Measurements from ENCODE around the gene MYEOV.

MYEOV gene

DNA sequence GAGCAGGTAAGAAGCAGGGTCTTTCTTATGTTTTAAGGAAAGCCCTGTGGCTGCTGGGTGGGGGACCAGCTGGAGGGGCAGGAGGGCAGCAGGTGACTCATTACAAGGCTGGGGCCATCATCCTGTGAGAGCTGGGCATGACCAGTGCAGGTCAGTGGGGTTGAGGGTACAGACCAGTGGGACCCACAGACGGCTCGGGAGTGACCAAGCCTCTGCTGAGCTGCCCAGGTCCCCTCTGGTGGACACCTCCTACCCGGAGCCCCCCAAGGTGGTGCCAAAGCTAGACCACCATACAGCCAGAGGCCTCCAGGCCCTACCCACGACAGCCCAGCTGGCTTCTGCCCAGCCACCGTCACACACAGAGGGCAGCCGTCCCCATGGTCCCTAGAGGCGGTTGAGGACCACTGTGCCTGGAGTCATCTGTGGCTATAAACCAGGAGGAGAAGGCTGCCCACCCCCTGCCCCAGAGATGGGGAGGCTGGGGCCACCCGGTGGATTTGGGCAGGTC lies 670 bp downstream of the MYEOV start:
- no peaks in the 10 kb centered on the region for H3K79me2 ChIP-seq (ENCODE audit: low read length)

DNA sequence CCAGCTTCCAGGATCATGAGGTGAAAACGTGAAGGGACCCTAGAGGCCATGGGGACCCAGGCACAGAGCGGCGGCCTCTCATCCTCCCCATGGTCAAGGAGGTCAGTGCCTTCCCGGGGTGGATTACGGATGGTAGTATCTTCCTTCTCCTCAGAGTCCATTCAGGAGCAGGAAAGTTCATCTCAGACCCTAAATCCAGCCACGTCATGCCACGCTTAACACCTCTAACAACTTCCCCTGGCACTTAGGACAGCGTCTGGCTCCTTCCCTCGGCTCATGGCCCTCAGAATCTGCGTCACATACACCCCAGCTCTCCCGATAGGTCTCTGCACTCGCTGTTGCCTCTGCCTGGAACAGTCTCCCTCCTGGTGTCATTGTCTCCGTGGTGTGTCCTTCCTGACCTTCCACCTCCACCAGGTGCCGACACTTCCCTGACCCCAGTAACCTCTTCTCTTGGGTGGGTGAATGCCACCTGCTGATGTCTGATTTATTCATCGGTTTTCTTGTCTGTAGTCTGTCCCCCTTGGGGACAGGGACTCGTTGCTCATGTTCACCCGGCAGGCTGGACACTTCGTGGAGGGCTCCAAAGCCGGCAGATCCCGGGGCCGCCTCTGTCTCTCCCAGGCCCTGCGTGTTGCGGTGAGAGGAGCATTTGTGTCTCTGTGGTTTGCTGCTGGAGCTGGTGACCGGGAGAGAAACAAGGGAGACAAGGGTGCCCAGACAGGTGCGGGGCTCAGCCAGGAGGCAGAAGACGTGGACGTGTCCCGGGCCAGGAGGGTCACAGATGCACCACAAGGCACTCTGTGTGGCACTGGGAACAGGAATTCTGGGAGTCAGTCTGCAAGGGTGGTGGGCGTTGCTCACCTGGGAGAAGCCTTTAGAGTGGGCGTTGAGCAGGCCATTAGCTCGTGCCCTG lies 1.4 kb downstream of the MYEOV start:
- Histone ChIP-seq H3K4me3 (ENCODE audit: low read length) (peak overlapping the region; percentile 80), H2AFZ (ENCODE audit: low read depth, low read length) (no peak overlapping the region), H3K36me3 (replicated peaks; ENCODE audit: low read depth, low read length) (peaks cover 8% of the 10 kb centered on the region), H3K4me2 (ENCODE audit: low read length) (peak overlapping the region; percentile 95), H3K9me3 (ENCODE audit: insufficient read depth, low read length) (no peaks in the 10 kb centered on the region), H3K27me3 (ENCODE audit: low read depth, low read length) (no peaks in the 10 kb centered on the region; the same call in 1 of the 2 replicates), H4K20me1 (ENCODE audit: insufficient read depth, low read length) (no peaks in the 10 kb centered on the region), H3K4me1 (ENCODE audit: low read length) (peaks cover 72% of the 10 kb centered on the region), H3K9ac (ENCODE audit: low read length) (peak overlapping the region; percentile 68; the same call in 1 of the 2 replicates), H3K27ac (ENCODE audit: low read length) (peak overlapping the region; percentile 27; the same call in 1 of the 2 replicates), H3K79me2 (ENCODE audit: low read length) (no peaks in the 10 kb centered on the region)
- TF ChIP-seq EZH2phosphoT487 (IDR thresholded peaks at IDR 0.05; ENCODE audit: low read depth) (no peak), CTCF (IDR thresholded peaks at IDR 0.05; ENCODE audit: low read depth, low read length) (peak; percentile 33)

More for the DNA sequence above, 670 bp downstream of the MYEOV start:
- H3K4me2 ChIP-seq (ENCODE audit: low read length) = peak overlapping the region; percentile 95
- H3K9me3 ChIP-seq (ENCODE audit: insufficient read depth, low read length) = no peaks in the 10 kb centered on the region
- H3K4me1 ChIP-seq (ENCODE audit: low read length) = peaks cover 65% of the 10 kb centered on the region
- H3K4me3 ChIP-seq (ENCODE audit: low read length) = peak overlapping the region; percentile 80
- H4K20me1 ChIP-seq (ENCODE audit: insufficient read depth, low read length) = no peaks in the 10 kb centered on the region
- no peak overlapping the region for H2AFZ ChIP-seq (ENCODE audit: low read depth, low read length)
- H3K27ac ChIP-seq (ENCODE audit: low read length) = peak overlapping the region; percentile 27; the same call in 1 of the 2 replicates
- TF ChIP-seq CTCF (IDR thresholded peaks at IDR 0.05; ENCODE audit: low read depth, low read length) = no peak
- TF ChIP-seq EZH2phosphoT487 (IDR thresholded peaks at IDR 0.05; ENCODE audit: low read depth) = no peak
- no peaks in the 10 kb centered on the region; the same call in 1 of the 2 replicates for H3K27me3 ChIP-seq (ENCODE audit: low read depth, low read length)
- peaks cover 8% of the 10 kb centered on the region for H3K36me3 ChIP-seq (replicated peaks; ENCODE audit: low read depth, low read length)
- H3K9ac ChIP-seq (ENCODE audit: low read length) = peak overlapping the region; percentile 68

DNA sequence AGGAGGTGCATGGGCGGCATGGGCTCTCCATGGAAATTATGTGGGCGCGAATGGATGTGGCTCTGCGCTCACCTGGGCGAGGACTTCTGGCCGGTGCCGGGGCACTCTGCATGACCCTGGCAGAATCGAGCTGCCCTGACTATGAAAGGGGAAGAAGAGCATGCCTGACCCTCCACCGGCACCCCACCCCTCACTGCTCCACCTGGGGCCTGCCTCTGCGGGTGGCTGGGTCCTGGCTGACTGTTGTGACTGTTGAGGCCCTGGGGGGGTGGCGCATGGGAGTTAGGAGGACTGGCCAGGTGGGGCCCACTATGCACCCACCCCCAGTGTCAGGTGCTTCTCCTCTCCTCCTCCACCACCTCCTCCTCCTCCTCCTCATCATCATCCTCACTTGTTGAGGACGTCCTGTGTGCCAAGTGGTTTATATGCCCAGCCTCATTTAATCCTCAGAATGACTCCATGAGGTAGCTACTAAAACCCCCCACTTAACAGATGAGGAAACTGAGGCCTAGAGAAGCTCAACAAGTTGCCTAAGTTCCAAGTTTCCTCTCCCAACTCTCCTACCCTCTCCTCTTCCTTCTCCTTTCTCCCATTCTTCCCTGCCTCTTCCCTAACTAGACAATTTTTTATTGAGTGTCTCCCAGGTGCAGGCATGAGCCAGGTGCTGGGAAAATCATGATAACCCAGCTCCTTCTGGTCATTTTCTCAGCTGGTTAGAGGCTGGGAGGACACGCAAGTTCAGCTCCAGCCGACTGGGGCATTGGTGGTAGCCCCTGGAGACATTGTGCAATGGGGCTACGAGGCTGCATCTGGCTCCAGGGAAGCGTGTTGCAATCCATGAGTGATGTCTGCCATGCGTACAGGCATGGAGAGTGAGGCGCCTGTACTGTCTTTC lies 2.3 kb downstream of the MYEOV start:
- Histone ChIP-seq H3K27me3 (ENCODE audit: low read depth, low read length) (no peaks in the 10 kb centered on the region; the same call in 1 of the 2 replicates), H3K9me3 (ENCODE audit: insufficient read depth, low read length) (no peaks in the 10 kb centered on the region), H3K27ac (ENCODE audit: low read length) (peak overlapping the region; percentile 84), H4K20me1 (ENCODE audit: insufficient read depth, low read length) (no peaks in the 10 kb centered on the region), H3K4me3 (ENCODE audit: low read length) (peak overlapping the region; percentile 80), H2AFZ (ENCODE audit: low read depth, low read length) (no peak overlapping the region), H3K9ac (ENCODE audit: low read length) (peak overlapping the region; percentile 75; the same call in 1 of the 2 replicates), H3K79me2 (ENCODE audit: low read length) (no peaks in the 10 kb centered on the region), H3K4me2 (ENCODE audit: low read length) (peak overlapping the region; percentile 95), H3K4me1 (ENCODE audit: low read length) (peaks cover 72% of the 10 kb centered on the region), H3K36me3 (replicated peaks; ENCODE audit: low read depth, low read length) (peaks cover 8% of the 10 kb centered on the region)
- TF ChIP-seq EZH2phosphoT487 (IDR thresholded peaks at IDR 0.05; ENCODE audit: low read depth) (no peak), CTCF (IDR thresholded peaks at IDR 0.05; ENCODE audit: low read depth, low read length) (no peak)

Measured in OCI-LY3 (cell line).